ENCODE data around the gene DPF3. TPM values are rescaled to one million over a fixed set of nuclear protein-coding genes. Genes with fewer than 3 reads are reported as not detected.

DPF3 gene
- total and polyA plus RNA-seq, 2 donors = 0.71 to 2.2 TPM

GRCh38 chr14:72646861-72647528 is 246.9 kb downstream of the DPF3 start:
- no peak overlapping the region for H3K27ac ChIP-seq (ENCODE audit: low read depth)
- no peak for DNase-seq (ENCODE audit: extremely low spot score)
- H3K4me3 ChIP-seq (ENCODE audit: low read depth, low read length) = no peak overlapping the region
- H3K36me3 ChIP-seq (ENCODE audit: insufficient read depth) = no peaks in the 10 kb centered on the region
- no peaks in the 10 kb centered on the region for H3K4me1 ChIP-seq (ENCODE audit: insufficient read depth)
- 75% methylated on average over 7 of the region's 7 CpGs for WGBS

- no peaks in the 10 kb centered on the region for H3K36me3 ChIP-seq (ENCODE audit: insufficient read depth)
- 78% methylated on average over 5 of the region's 5 CpGs for WGBS
- no peak overlapping the region for H3K27ac ChIP-seq (ENCODE audit: low read depth)
- H3K4me1 ChIP-seq (ENCODE audit: insufficient read depth) = no peaks in the 10 kb centered on the region
- no peak overlapping the region for H3K4me3 ChIP-seq (ENCODE audit: low read depth, low read length)
- no peak for DNase-seq (ENCODE audit: extremely low spot score)
These were observed 248.2 kb downstream of the DPF3 start for GRCh38 chr14:72645706-72646105.

DNA sequence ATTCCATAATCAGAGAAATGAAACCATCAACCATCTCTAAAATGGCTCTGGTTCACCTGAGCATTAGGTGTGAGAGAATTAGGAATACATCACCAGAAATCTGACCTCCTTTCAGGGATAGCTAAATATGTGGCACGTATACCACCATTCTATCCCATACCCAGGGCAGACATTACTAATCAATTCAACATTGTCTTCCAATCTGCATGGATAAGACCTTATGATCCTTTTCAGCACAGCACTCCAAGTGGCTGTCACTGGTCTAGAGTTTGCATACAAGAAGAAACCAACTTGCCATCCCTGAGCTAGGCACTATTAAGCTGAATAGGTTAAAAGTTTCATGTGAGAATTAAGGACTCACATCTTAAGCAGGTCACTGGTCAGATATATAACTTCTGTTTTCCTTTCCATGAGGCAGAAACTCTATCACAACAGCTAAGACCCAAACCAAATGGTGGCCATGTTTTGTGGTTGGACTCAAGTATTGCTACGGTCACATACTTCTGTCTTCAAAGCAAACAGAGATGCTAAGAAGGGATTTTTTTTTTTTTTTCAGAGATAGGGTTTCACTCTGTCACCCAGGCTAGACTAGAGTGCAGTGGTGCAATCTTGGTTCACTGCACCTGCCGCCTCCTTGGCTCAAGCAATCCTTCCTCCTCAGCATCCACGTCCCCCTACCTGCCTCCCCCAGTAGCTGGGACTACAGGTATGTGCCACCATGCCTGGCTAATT is 249.0 kb downstream of the DPF3 start:
- no peaks in the 10 kb centered on the region for H3K4me1 ChIP-seq (ENCODE audit: insufficient read depth)
- no peak overlapping the region for H3K4me3 ChIP-seq (ENCODE audit: low read depth, low read length)
- DNase-seq (ENCODE audit: extremely low spot score) = no peak
- no peaks in the 10 kb centered on the region for H3K36me3 ChIP-seq (ENCODE audit: insufficient read depth)
- 91% methylated on average over 4 of the region's 4 CpGs for WGBS
- no peak overlapping the region for H3K27ac ChIP-seq (ENCODE audit: low read depth)

DNA sequence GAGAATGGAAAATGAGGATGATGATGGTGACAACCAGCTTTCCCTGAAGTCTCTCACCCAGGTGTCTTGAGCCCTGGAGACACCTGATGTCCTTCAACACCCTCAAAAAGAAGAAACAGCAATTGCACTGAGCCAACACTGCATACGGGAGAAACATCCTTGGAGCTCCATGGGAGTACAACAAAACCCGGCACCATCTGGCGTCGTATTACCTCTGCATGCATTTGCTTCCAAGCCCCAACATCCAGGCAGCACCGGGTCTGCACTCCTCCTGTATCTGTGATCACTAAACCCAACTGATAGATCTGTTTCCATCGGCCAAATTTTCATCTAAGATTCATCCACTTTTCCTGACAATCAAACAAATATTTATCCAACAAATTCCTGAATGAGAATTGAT is 249.9 kb downstream of the DPF3 start:
- Histone ChIP-seq H3K4me3 (ENCODE audit: low read depth, low read length) (no peak overlapping the region), H3K27ac (ENCODE audit: low read depth) (no peak overlapping the region), H3K4me1 (ENCODE audit: insufficient read depth) (no peaks in the 10 kb centered on the region), H3K36me3 (ENCODE audit: insufficient read depth) (no peaks in the 10 kb centered on the region)
- no peak for DNase-seq (ENCODE audit: extremely low spot score)
- 76% methylated on average over 6 of the region's 6 CpGs for WGBS

GRCh38 chr14:72643317-72643801 is 250.5 kb downstream of the DPF3 start:
- no peaks in the 10 kb centered on the region for H3K36me3 ChIP-seq (ENCODE audit: insufficient read depth)
- DNase-seq (ENCODE audit: extremely low spot score) = no peak
- WGBS = 66% methylated on average over 5 of the region's 5 CpGs
- H3K4me3 ChIP-seq (ENCODE audit: low read depth, low read length) = no peak overlapping the region
- no peaks in the 10 kb centered on the region for H3K4me1 ChIP-seq (ENCODE audit: insufficient read depth)
- no peak overlapping the region for H3K27ac ChIP-seq (ENCODE audit: low read depth)

GRCh38 chr14:72640911-72641485 is 252.9 kb downstream of the DPF3 start:
- Histone ChIP-seq H3K27ac (ENCODE audit: low read depth) (no peak overlapping the region), H3K4me1 (ENCODE audit: insufficient read depth) (no peaks in the 10 kb centered on the region), H3K36me3 (ENCODE audit: insufficient read depth) (no peaks in the 10 kb centered on the region), H3K4me3 (ENCODE audit: low read depth, low read length) (no peak overlapping the region)
- DNase-seq (ENCODE audit: extremely low spot score) = no peak
- WGBS = 92% methylated on average over 8 of the region's 8 CpGs

GRCh38 chr14:72638021-72638420 is 255.9 kb downstream of the DPF3 start:
- no peak for DNase-seq (ENCODE audit: extremely low spot score)
- WGBS = 86% methylated on average over 3 of the region's 3 CpGs
- no peak overlapping the region for H3K4me3 ChIP-seq (ENCODE audit: low read depth, low read length)
- no peak overlapping the region for H3K27ac ChIP-seq (ENCODE audit: low read depth)
- H3K4me1 ChIP-seq (ENCODE audit: insufficient read depth) = no peaks in the 10 kb centered on the region
- H3K36me3 ChIP-seq (ENCODE audit: insufficient read depth) = no peaks in the 10 kb centered on the region

GRCh38 chr14:72636871-72637270 is 257.0 kb downstream of the DPF3 start:
- Histone ChIP-seq H3K4me1 (ENCODE audit: insufficient read depth) (no peaks in the 10 kb centered on the region), H3K36me3 (ENCODE audit: insufficient read depth) (no peaks in the 10 kb centered on the region), H3K4me3 (ENCODE audit: low read depth, low read length) (no peak overlapping the region), H3K27ac (ENCODE audit: low read depth) (no peak overlapping the region)
- DNase-seq (ENCODE audit: extremely low spot score) = no peak
- WGBS = 91% methylated on average over 4 of the region's 4 CpGs

GRCh38 chr14:72636094-72636493 is 257.8 kb downstream of the DPF3 start:
- Histone ChIP-seq H3K4me1 (ENCODE audit: insufficient read depth) (no peaks in the 10 kb centered on the region), H3K4me3 (ENCODE audit: low read depth, low read length) (no peak overlapping the region), H3K27ac (ENCODE audit: low read depth) (no peak overlapping the region), H3K36me3 (ENCODE audit: insufficient read depth) (no peaks in the 10 kb centered on the region)
- WGBS = 82% methylated on average over 1 of the region's 1 CpG
- no peak for DNase-seq (ENCODE audit: extremely low spot score)

DNA sequence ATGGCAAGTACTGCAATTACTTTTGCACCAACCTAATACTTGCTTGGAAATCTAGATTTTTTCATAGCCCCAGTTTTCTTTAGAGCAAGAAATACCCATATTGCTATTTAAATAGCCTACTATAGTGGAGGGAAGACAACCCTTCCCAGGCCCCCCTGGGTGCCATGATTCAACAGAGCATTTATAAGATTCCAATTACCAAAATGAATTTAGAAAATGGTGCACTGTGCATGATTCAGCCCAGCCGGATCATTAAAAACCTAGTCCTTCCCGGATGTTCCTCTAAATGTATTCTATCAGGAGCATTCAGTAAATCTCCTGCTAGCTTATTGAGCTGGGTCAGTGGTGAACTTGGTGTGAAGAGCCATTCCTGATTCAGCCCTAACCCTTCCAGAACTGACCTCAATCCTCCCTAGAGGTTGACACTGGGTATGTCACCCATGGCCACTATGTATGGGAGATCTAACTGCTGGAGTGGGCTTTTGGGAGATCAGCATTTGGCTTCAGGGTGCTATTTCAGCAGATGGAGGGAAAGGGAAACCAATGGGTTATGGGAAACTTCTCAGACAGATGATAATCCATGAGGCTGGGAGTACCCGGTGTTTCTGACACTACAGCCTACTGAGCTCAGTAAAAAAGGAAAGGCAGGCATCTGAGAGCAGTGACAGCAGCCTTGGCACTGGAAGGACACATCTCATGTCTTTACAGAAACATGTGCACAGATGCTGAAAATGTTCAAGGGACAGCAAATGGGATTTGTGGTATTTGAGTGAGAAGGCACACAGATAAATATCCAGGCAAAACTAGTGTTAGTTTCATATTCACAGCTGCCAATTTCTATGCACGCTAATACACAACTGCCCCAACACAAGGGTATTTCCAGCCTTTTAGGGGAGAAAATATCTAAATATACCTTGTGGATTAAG is 258.9 kb downstream of the DPF3 start:
- 85% methylated on average over 4 of the region's 4 CpGs for WGBS
- no peaks in the 10 kb centered on the region for H3K4me1 ChIP-seq (ENCODE audit: insufficient read depth)
- no peak for DNase-seq (ENCODE audit: extremely low spot score)
- no peak overlapping the region for H3K4me3 ChIP-seq (ENCODE audit: low read depth, low read length)
- H3K36me3 ChIP-seq (ENCODE audit: insufficient read depth) = no peaks in the 10 kb centered on the region
- H3K27ac ChIP-seq (ENCODE audit: low read depth) = no peak overlapping the region

- 80% methylated on average over 5 of the region's 5 CpGs for WGBS
- H3K4me3 ChIP-seq (ENCODE audit: low read depth, low read length) = no peak overlapping the region
These were observed 260.4 kb downstream of the DPF3 start for GRCh38 chr14:72633551-72633950.

GRCh38 chr14:72632727-72633126 is 261.2 kb downstream of the DPF3 start:
- Histone ChIP-seq H3K4me3 (ENCODE audit: low read depth, low read length) (no peak overlapping the region), H3K27ac (ENCODE audit: low read depth) (no peak overlapping the region), H3K4me1 (ENCODE audit: insufficient read depth) (no peaks in the 10 kb centered on the region), H3K36me3 (ENCODE audit: insufficient read depth) (no peaks in the 10 kb centered on the region)
- WGBS = 52% methylated on average over 1 of the region's 1 CpG
- DNase-seq (ENCODE audit: extremely low spot score) = no peak

More at GRCh38 chr14:72633551-72633950, 260.4 kb downstream of the DPF3 start:
- Histone ChIP-seq H3K36me3 (ENCODE audit: insufficient read depth) (no peaks in the 10 kb centered on the region), H3K27ac (ENCODE audit: low read depth) (no peak overlapping the region), H3K4me1 (ENCODE audit: insufficient read depth) (no peaks in the 10 kb centered on the region)
- no peak for DNase-seq (ENCODE audit: extremely low spot score)

DNA sequence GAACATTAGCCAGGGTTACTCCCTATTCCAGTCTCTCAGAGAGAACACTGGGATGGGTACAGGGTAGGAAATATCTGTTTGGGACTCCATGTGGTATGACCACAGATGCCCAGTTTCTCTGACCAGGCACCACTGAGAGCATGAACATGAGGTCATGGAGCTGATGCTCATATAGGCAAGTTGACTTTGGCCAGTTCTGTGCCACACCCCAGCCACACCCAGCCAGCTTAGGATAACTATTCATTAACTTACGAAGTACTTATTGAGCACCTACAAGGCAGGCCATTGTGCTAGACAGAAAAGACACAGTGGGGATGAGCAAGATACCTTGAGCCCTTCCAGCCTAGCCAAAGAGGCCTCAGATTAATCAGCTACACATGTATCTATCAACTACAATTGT is 262.5 kb downstream of the DPF3 start:
- DNase-seq (ENCODE audit: extremely low spot score) = no peak
- Histone ChIP-seq H3K4me3 (ENCODE audit: low read depth, low read length) (no peak overlapping the region), H3K4me1 (ENCODE audit: insufficient read depth) (no peaks in the 10 kb centered on the region), H3K36me3 (ENCODE audit: insufficient read depth) (no peaks in the 10 kb centered on the region), H3K27ac (ENCODE audit: low read depth) (no peak overlapping the region)
- 98% methylated on average over 1 of the region's 1 CpG for WGBS
